ENCODE measurements around the gene FCER1G. TPM values are rescaled to one million over a fixed set of nuclear protein-coding genes. Genes with fewer than 3 reads are reported as not detected.

Gene FCER1G
- polyA plus RNA-seq, 4 donors, result 12.0 to 16.1 (median 15.4) TPM

DNA sequence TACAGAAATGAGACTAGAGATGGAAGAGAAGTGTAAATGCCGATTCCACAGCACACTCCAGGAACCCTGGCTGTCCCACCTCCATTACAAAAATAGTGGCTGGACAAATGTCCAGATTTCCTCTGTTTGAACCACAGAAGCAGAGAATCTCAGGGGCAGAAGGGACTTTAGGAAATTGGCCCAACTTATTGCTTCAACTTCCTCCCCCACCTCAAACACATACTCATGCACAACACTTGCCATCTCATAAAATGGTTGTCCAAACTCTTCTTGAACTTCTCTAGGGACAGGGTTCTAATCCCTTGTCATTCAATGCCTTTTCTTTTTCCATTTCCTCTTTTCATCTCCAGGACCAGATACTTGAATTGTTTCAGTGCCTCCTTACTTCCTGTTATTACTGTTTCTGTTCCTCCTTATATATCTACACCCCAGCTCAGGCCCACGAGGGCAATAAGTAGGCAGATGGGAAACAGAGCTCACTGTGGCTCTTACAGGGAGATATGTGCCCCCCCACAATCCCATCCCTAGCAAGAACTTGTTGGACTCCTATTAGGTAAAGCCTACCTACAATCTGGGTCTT is 29.3 kb upstream of the FCER1G start:
- DNase-seq (ENCODE audit: low read depth in 4 of 4, low spot score in 3 of 4), result no peak

DNA sequence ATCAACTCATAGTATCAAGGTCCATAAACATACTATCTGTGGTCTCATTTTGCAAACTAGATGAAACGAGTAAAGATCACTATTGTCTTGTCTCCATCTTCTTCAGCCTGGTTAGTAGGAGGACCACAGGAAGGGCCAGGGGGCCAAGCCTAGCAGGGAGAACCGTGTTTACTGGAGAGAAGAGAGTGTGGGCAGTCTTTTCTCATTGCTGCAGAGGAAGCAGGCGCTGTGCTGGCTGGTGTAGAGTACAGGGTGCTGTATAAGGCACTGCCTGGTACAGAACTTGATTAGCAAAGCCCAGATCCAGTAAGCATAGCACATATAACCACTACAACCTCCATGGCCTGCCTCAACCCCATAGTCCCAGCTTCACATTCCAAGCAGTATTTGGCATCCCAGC is 27.8 kb upstream of the FCER1G start:
- DNase-seq (ENCODE audit: low read depth in 4 of 4, low spot score in 3 of 4), result no peak

DNA sequence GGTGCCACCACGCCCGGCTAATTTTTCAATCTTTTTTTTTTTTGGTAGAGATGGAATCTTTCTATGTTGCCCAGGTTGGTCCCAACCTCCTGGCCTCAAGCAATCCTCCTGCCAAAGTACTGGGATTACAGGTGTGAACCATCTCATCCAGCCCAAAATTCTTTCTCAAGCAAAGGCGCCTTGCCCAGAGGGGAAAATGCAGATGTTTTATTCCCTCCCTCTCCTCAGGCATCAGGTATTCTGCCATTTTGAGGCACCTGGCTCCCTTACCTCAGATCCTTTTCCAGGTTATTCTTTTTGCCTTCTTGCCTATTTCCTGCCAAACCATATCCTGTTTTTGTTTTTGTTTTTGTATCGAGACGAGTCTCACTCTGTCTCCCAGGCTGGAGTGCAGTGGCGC is 26.7 kb upstream of the FCER1G start:
- DNase-seq (ENCODE audit: low read depth in 4 of 4, low spot score in 3 of 4), result no peak

DNA sequence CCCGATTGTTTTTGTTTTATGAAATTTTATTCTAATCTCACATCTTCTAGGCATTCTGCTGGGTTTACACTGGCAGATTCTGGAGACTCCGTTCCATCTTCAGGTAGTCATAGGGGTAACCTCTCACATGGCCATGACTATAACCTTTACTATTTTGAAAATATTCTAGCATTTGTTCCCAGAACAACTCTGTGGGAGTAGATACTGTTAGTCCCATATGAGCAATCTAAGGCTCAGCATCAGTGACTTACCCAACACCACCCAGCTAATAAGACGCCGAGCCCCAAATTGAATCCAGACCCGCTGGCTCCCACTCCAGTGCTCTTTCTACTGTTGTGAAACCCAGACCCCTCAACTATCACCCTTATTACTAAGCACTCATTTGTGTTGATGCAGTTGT is 26.1 kb upstream of the FCER1G start:
- no peak for DNase-seq (ENCODE audit: low read depth in 4 of 4, low spot score in 3 of 4)

DNA sequence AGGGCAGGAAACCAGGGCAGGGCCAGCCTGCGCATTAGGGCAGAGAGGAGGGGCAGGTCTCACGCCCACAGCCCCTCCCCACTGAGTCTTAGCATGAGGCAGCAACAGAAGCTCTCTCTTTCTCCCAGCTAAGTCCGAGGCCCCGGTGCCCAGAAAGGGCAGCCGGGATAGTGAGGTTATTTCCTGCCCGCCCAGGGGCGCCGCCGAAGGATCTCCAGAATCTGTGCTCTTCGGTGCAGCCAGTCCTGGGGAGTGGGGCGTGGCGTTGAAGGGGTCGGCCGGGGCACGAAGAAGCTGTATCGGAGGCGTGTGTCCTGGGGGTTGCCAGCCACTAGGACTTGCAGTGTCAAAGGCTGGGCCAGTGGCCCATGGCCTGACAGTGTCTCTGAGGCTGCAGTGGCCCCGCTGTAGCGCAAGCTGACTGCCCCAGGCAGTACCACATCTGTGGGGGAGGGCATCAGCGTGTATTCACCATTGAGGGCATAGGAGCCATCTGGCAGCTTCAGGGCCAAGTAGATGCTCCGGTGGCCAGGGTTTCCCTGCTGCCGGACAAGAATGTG is 24.1 kb upstream of the FCER1G start:
- no peak for DNase-seq (ENCODE audit: low read depth in 4 of 4, low spot score in 3 of 4)

DNA sequence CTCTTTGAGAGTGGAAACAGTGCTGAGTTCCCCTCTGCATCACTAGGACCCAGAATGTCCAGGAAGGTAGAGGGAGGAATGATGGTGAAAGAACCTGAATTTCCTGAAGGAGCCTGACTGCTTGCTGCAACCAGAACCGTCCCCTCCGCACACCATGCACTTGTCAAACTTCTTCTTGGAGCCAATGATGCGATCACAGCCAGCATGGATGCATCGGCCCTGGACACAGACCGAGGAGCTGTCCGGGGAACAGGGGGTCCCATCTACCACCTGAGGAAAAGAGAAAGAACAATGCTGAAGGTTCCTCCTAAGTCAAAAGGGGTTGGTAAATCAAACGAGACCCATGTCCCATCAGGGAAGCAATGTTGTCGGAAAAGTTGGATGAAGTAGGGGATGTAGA is 23.1 kb upstream of the FCER1G start:
- no peak for DNase-seq (ENCODE audit: low read depth in 4 of 4, low spot score in 3 of 4)

DNA sequence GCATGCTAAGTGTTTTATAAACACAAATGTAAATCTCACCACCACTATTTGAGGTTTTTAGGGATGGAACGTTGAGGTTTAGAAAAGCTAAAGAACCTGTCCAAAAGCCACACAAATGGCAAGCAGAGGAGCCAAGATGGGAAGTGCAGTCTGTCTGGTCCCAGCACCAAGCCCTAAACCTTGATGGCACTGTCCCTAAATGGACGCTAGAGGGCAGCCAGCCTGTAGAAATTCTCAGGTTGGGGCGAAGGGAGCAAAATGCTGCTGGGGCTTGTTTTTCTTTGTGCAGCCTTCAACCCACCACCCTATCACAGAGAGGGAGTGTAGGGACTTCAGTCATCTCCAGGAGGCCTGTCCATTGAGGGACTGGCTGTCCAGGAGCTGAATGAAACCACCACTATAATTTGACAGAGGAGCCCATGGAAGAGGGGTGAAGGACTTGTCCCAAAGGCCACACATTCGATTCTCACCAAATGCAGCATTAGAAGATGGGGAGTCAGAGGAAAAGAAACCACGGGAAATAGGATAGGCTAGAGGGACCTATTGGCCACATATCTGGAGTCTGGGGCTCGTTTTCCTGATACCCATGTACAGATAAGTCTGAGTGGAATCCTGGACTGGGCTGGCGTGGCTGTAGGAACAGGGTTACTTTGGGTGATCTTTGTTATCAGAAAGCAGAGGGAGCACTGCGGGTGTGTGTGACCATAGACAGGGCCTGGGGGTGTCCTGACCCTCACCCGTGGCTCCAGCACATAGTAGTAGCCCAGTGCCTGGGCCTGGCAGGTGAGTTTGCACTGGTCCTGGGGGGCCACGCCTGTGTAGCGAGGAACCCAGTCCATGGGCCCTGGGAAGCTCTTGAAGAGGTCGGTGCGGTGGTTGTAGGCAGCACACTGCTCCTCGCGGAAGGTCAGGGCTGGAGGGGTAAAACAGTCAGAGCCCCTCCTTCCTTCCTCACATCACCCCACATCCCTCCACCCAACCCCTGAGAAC is 22.3 kb upstream of the FCER1G start:
- DNase-seq (ENCODE audit: low read depth in 4 of 4, low spot score in 3 of 4), result no peak

DNA sequence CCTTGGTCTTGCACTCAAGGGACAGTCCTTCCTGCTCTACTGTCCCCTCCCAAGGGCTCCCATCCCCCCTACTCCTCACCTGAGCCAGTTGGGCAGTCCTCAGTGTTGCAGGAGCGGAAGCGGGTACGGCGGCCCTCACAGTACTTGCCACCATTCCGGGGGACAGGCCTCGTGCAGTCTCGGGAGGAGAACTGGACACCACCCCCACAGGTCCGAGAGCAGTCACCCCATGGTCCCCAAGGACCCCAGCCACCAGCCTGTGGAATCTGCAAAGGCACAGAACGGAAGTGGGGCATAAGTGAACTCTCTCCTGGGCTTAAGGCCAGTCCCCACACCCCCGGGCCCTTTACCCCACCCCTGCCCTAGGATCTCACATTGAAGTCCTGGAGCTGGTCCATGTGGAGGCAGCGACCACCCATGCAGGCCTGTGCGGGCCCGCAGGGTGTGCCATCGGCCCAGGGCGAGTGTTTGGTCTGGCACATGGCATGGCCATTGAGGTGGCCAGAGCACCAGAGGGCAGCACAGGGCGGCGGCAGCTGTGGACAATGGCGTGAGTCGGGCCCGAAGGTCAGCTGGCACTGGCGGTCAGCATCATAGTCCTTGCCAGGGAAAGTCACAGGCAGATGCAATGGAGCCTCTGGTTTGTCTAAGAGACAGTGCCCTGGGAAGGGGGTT is 21.4 kb upstream of the FCER1G start:
- DNase-seq (ENCODE audit: low read depth in 4 of 4, low spot score in 3 of 4), result no peak

DNA sequence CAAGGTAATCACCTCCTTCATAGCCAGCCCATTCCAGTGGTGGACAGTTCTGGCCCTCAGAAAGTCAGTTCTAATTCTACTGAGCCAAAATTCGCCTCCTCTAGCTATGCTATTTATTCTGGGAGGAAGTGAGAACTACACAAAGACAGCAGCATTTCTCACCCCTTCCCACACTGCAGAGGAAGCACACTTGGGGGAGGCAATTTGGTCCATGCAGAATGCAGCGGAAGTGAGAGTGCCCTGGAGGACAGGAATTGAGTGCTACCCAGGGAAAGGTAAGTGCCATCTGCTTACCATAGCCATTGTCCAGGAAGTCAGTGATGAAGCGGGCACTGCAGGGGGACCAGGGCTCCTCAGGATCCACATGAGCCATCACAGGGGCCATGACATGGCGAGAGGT is 19.9 kb upstream of the FCER1G start:
- DNase-seq (ENCODE audit: low read depth in 4 of 4, low spot score in 3 of 4), result no peak

DNA sequence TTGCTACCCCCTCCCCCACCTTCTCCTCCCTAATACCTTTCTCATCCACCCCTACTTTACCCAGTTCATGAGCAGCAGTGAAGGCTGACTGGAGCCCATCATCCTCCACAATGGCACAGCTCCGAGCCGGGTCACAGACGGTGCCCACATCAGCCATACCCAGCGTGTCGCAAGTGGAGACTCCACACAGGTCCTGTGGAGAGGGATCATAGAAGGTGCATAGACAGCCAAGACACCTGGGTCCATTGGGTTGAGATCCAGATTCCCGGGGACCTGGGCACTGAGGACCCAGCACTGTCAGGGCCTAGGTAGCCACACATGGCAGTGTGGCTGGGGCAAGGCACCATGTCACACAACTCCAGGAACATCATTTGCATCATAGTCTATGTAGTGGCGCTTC is 19.0 kb upstream of the FCER1G start:
- DNase-seq (ENCODE audit: low read depth in 4 of 4, low spot score in 3 of 4), result no peak

DNA sequence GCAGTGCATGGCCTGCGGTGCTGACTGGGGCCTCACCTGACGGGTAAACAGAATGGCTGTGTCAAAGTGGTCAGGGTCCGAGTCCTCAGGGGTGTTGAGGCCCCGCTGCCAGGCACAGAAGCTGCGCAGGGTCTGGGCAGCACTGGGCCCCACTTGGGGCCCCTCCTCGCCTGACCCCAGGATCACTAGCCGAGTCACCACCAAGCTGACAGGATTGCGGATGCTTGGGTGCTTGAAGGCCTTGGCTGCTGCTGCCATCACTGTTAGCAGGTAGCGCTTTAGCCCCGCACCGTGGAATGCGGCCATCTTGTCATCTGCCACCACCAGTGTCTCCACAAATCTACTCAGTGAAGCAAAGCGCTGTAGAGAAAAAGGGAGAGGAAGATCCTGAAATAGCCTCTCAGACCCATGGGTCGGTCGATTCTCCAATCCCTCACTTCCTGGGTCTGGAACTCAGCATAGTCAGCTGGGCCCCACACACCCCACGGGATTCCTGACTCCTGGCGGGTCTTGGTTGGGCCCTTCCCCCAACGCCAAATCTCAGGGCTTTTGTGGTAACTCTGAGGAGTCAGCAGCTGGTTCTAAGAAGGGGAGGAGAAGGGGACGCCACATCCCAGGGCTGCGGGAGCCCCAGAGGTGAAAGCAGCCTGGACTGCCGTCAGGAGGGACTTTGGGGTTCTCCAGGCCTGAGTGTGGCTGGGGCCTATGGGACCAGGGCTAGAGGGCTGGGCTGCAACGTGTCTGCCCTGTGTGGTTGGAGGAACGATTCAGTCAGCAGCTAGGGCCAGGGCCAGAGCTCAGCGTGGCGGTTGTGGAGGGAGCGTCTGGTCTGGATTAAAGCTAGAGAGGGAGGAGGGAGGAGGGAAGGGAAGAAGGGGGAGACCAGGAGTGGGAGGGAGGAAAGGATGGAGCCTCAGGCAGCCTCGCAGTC is 18.3 kb upstream of the FCER1G start:
- no peak for DNase-seq (ENCODE audit: low read depth in 4 of 4, low spot score in 3 of 4)

DNA sequence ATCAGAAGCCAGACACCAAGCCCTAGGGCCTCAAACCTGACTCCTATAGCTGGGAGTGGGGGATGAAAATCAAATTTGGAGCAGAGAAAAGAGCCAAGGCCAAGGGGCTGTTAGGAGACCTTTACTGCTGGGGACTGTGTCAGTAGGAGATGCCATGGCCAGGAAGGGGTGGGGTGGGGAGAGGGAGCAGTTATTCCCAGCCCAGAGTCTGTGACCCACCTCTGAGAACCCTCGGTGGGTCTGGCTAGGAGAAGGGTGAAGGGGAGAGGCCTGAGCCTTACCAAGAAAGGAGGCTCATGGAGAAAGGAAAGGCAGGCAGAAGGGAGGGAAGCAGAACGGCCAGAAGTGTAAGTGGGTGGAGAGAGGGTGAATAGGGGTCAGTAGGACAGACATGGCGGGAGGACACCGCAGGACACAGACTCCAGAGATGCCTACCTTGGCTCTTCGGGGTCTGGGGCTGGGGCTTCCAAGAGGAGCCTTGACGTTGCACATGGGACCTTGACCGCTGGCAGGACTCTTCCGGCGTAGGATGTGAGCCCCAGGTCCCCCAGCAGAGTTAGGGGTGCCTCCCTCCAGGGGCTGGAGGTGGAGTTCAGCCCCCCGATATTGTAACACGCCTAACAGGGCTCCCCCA is 17.4 kb upstream of the FCER1G start:
- no peak for DNase-seq (ENCODE audit: low read depth in 4 of 4, low spot score in 3 of 4)

DNA sequence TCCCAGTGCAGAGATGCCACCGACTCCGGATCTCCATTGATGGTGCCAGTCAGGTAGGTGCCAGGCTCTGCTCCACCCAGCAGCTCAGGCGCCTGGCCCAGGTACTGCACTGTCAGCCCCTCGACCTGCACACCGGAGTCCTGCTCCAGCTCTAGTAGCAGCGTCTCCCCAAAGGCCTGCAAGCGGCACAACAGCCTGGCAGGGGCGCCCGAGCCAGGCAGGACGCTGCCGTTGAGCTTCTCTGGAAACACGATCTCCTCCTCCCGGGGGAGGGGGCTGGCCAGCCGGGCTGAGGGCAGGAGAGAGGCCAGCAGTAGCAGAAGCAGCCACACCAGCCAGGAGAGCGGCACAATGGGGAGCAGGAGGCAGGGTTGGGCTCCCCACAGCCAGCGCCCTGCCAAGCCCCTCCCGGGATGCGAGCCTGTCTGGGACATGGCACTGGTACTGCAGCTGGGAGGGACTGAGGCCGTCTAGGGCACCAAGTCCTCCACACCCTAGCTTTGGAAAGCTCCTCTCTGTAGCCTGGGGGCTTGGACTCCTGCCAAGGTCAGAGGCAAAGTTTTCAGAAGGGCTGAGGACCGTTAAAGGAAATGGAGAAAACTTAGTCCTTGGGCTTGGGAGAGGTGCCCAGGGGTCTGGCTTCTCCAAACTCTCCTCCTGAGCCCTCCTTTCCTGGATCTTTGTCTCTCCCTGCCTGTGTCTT is 16.8 kb upstream of the FCER1G start:
- no peak for DNase-seq (ENCODE audit: low read depth in 4 of 4, low spot score in 3 of 4)

DNA sequence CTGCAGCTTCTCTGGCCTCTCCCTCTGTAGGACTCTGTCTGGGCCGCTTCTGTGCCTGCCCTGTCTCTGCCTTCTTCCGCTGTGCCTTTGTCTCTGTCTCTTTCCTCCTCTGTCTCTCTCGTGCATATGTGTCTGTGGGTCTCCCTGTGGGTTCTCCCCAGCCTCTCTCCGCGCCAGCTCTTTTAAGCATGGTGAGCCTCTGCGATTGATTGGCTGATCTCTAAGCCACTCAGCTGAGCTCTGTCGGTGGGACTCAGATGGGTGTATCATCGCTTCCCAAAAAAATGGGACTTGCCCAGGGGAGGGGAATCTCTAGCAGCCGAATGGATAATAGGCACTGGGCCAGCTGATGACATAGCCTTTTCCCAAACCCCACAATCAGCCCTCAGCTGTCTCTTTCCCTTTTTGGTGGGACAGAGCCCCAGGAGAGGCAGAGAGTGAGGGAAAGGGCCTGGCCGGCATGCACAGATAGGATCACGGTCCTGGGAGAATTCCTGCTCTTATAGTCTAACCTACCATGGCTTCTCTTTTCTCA is 16.1 kb upstream of the FCER1G start, which contains the start of gene ADAMTS4:
Gene ADAMTS4 (minus strand): TSS at position 158 of the 535 bp plus-strand sequence. CDS start 427 bp downstream, outside the sequence.
- no peak for DNase-seq (ENCODE audit: low read depth in 4 of 4, low spot score in 3 of 4)

DNA sequence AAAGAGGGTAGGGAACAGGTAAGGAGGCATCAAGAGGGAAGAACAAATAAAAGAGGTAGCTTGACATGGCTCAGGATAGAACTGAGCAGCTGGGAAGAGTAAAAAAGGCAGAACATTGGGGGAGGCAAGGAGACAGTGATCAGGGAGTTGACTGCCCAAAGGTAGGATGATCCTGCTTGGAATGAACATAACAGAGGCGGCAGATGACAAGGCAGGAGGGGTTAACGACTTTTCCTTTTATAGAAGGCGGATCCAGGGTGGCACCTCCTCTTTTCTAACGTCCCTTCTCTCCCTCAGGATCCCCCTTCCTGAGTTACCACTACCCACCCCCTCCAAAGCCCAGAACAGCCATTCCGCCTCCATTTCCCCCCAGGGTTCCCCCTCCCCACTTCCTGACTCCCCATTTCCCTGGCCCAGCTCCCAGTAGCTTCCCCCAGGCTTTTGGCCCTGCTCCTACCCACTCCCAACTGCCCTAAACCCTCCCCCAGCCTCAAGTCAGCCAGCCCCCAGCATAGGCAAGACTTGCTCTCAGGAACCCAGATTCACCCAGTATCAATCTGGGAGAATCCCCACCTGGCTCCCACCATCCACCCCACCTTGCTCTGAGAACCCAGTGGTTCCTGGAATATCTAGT is 15.5 kb upstream of the FCER1G start:
- no peak for DNase-seq (ENCODE audit: low read depth in 4 of 4, low spot score in 3 of 4)

DNA sequence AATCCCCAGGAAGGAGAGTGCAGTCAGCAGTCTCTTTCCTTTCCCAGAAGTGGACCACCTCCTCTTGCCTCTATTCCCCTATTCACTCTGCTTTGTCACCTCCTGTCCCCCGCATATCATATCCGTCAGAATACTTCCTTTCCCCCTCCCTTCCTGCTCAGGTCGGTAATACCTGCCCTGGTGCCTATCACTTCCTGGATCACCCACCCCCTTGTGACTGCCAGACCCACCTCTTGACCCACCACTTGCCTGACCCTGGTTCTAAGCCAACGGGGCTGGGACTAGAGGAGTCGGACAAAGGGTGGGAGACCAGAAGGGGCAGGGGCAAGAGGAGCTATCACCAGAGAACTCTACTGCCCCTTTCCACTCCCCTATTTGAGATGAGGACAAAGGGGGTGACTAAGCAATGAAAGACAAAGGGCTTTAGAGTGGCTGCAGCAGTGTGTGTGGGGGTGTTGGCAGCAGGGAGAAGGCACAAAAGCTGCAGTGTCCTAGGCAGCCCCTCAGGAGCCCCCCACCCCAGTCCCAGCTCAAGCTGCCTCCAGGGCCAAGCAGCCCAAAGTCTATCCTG is 14.6 kb upstream of the FCER1G start:
- DNase-seq (ENCODE audit: low read depth in 4 of 4, low spot score in 3 of 4), result no peak

DNA sequence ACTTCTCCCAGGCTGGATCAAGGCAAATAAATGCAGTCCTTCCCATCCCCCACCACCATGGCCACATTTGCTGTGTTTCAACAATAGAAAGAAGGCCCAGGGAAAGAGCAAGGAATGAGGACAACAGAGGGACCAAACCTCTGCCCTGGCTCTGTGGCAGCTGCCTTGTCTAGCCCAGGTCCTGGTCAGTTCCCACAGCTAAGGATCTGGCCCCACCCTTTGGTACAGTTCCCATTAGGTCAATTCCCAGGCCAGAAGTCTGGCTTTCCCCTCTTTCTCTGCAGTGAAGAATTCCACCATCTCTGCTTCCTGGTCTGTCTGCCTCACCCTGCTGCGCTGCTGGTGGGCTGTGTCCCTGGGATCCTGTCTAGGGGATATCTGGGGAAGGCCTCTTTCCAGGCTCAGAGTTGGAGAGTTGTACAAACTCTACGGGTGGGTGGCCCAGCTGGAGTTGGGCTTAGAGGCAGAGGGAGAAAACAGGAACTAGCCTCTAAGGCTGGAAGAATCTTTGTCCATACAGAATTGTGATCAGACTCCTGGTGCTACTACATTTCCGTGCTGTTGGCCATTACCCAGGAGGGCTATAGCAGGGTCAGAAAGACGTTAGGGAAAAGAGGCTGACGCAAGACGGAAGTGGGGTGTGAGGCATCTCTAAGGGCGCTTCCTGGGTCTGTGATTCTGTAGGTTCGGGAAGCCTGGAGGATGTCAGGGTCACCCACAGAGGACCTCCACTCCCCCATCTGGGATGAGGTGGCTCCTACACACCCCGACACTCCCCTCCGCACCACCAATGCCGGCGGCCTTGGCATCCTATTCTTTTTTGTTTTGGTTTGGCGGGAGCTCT is 13.9 kb upstream of the FCER1G start:
- DNase-seq (ENCODE audit: low read depth in 4 of 4, low spot score in 3 of 4), result no peak
